Measurements from ENCODE around the gene SCN8A.
"Not testable (repeated sequence)": the region's sequence is repeated elsewhere in the genome, so short reads cannot be mapped to it uniquely, and the experiment has no call there.

Gene SCN8A

DNA sequence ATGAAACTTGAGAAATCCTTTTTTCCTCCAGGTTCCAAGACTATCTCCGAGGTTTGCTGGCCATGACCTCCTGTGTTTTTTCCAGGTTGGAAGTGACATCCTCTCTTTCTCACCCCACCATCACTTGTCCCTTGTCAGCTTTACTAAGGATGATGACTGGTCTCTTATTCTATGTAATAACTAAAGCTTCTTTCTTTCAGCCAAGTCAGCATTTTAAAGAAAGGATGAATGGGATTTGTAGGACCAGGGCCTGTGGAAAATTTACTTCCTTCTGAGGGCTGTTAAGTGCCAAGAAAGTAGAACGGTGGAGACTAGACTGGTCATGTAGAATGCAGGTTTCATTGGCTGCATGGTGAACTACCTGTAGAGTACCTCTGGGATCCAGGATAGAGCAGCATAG lies 183.9 kb downstream of the SCN8A start:
- DNase-seq = no peak

DNA sequence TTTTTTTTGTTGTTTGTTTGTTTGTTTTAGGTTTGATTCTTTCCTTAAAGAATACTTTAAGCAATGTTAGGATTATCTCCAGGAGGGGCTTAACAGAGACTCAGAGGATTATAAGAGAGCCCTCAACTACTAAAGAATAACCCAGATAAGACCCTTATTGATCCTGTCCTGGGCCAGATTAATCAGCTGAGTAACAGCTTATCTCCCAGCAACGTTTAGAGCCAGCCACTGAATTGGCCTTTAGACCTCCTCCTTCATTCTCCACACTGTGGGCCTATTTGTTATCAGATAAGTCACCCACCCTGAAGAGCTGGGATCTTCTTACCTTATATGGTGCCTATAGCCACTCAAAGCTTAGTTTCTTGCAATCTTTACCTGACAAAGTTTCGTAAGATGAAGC lies 186.4 kb downstream of the SCN8A start:
- DNase-seq = no peak

DNA sequence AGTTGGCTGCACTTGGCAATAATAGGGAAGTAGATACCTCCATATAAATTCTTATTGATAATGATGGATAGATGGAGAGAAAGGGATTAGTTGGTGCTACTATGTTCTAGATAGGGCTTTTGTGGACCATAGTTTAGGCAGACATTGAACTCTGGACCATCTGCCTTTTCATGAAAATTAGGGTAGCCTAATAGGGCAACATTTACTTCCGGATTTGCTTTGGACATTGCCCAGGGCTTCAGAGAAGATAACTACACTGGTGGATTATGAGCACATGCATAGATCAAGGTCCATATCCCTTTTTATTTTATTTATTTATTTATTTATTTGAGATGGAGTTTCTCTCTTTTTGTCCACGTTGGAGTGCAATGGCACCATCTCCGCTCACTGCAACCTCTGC lies 186.9 kb downstream of the SCN8A start:
- DNase-seq = no peak

DNA sequence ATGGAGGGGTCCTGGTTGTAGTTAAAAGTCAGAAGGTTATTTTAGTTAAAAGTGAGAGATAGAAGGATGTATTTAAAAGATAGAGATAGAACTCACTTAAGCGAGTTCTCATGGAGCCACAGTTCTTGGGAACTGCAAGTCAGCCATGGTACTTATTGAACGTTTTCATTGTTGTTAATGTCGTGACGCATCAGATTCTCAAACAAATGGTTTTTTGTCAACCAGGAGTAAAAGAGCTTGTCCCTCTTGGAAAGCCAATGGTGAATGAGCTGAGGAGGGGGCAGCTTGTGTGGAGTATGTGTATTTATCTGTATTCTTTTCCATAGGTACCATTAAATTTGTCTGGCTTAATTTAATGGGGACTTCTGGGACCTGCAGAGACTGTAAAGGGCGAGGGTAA lies 188.8 kb downstream of the SCN8A start:
- DNase-seq = no peak

DNA sequence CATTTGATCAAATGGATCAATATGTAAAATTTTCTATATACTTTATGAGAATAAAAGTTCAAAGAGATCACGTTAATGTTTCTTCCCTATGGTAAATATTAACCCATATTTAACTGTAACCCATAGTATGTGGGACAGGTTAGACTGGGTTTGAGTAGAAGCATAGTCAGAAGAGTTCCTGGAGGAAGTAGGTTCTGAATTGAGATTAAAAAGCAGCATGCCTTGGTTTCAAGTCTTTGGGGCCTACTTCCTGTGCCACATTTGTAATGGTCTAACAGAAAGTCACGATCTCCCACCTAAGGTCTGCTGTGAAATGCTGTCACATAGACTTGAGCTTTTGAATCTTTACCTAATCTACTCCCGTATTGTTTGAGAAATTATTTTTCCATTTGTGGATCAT lies 193.7 kb downstream of the SCN8A start:
- DNase-seq = no peak

DNA sequence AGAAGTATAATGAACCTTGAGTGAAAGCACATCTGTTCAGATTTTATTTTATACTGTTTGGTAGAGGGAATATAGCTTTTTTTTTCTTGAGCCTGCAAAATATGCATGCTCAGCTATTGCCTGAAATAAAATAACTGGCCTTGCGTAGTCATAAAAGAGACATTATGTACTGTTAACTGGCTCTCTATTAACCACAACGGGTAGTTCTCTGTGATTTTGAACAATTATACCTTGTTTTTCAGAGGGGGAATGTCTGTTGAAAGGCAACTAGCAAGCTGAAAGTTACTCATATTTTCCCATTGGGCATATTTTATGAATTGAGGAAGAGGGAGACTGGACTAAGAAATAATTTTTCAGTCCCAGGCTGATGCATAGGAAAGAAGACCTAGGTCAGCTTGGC lies 194.9 kb downstream of the SCN8A start:
- no peak for DNase-seq

DNA sequence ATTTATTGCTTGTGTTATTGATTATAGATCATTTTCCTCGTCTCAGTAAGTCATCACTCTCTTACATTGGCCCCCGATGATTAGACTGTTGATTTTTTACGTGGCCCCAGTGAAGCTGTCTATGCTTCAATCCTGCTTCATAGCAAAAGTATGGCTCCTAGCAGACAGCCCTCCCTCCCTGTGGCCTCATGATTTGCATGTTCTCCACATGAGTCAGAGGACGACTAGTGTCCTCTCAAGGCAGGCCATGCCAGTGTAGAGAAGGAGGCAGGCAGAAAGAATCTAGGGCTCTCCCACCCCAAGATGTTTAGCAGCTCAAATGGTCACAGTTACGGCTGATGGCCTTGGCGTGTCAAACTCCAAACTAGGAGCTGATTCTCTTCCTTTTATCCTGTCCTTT lies 197.8 kb downstream of the SCN8A start:
- no peak for DNase-seq

DNA sequence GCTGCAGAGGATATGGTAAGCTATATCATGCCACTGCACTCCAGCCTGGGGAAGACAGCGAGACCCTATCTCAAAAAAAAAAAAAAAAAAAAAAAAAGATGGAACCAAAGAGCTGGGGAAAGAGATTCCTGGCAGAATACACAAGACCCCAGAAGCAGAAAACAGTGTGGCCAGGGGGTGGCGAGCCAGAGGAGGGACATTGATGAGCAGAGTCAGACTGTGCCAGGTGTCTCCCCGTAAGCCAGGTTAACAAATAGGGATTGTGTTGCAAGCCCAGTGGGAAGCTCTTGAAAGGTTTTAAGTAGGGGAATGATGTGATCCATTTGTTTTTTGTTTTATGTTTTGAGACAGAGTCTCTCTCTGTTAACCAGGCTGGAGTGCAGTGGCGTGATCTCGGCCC lies 201.4 kb downstream of the SCN8A start:
- DNase-seq = no peak

DNA sequence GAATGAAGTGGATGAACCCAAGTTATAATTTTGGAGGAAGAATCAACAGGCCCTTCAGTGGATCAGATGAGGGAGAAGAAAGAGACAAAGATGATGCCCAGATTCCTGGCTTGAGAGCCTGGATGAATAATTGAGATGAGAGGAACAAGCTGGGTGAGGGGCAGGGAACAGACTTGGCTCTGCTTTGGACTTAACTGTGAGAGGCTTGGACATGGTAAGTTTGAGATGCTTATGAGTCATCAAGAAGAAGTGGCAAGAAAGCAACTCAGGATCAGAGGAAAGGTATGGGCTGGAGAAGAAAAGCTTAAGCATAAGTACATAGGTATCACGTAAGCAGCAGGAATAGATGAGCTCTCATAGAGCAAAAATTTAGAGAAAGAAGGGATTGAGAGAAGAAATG lies 202.2 kb downstream of the SCN8A start:
- no peak for DNase-seq

DNA sequence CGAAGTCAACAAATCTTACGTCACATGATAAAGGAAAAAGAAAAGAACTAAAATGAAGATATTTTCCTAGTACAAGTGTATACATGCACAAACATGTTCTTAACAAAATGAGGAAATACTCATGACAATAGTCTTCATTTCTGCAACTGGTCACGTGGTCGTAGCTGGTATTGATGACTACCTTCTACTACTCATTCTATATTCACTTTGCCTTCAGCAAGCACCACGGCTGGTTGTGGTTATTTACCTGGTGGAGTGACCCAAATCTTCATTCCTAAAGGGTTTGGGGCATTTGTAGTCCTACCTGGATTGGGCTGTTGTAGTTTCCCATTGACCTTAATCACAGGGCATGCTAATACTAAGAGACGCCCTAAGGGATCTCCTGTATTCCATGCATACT lies 206.3 kb downstream of the SCN8A start:
- DNase-seq = no peak

DNA sequence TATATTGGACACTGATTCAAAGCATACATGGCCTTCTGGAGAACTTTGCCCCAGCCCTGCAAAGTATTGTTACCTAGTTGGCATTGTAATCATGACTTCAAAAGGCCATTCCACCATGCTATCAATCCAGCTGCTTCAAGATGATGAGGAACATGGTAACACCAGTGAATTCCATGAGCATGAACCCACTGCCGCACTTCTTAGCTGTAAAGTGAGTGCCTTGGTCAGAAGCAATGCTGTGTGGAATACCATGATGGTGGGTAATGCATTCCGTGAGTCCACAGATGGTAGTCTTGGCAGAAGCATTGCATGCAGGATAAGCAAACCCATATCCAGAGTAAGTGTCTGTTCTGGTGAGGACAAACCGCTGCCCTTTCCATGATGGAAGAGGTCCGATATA lies 207.0 kb downstream of the SCN8A start:
- DNase-seq = not testable (repeated sequence)

DNA sequence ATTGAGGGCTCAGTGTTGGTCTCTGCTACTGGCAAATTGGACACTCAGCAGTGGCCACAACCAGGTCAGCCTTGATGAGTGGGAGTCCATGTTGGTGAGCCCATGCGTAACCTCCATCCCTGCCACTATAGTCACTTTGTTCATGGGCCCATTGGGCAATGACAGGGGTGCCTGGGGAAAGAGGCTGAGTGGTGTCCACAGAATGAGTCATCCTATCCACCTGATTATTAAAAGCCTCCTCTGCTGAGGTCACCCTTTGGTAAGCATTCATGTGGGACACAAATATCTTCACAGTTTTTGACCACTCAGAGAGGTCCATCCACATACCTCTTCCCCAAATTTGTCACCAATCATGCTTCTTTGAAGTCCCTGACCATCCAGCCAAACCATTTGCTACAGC lies 207.5 kb downstream of the SCN8A start:
- no peak for DNase-seq

DNA sequence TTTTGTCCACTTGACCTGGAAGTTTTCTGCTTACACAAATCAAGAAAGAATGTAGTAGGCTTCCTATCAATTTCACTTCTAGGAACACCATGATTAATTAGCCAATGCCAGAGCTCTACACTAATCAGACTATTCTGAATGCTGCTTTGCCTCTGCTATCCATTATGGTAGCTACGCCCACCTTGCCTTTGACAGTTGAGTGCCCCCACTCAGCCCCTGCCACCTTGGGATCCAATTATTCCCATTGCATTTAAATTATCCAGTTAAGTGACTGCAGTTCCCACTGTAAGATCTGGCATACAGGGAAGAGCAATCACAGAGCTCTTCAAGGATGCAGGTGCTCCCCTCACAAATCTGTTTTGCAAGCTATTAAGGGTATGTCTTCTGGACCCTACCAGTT lies 210.0 kb downstream of the SCN8A start:
- DNase-seq = no peak

DNA sequence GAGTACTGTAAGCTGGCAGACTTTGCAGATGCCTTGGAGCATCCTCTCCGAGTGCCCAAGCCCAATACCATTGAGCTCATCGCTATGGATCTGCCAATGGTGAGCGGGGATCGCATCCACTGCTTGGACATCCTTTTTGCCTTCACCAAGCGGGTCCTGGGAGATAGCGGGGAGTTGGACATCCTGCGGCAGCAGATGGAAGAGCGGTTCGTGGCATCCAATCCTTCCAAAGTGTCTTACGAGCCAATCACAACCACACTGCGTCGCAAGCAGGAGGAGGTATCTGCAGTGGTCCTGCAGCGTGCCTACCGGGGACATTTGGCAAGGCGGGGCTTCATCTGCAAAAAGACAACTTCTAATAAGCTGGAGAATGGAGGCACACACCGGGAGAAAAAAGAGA lies 215.9 kb downstream of the SCN8A start:
- DNase-seq = no peak

DNA sequence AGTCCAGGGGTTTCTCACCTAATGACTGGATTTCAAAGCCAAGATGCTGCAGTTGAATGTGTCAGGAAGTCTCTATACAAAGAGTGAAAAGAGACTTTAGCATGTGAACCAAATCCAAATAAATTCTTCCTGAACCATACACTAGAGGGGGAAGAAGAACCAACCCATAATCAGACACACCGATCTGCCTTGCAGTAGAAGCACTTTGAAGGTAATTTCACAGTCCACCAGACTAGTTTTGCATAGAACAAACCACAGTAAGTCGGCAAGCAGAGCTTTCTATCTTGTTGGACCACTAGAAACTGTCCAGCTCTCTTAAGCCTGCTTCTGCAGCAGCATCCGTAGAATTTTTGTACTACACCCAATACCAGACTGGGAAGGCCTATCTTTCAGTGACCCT lies 218.2 kb downstream of the SCN8A start:
- DNase-seq = no peak

DNA sequence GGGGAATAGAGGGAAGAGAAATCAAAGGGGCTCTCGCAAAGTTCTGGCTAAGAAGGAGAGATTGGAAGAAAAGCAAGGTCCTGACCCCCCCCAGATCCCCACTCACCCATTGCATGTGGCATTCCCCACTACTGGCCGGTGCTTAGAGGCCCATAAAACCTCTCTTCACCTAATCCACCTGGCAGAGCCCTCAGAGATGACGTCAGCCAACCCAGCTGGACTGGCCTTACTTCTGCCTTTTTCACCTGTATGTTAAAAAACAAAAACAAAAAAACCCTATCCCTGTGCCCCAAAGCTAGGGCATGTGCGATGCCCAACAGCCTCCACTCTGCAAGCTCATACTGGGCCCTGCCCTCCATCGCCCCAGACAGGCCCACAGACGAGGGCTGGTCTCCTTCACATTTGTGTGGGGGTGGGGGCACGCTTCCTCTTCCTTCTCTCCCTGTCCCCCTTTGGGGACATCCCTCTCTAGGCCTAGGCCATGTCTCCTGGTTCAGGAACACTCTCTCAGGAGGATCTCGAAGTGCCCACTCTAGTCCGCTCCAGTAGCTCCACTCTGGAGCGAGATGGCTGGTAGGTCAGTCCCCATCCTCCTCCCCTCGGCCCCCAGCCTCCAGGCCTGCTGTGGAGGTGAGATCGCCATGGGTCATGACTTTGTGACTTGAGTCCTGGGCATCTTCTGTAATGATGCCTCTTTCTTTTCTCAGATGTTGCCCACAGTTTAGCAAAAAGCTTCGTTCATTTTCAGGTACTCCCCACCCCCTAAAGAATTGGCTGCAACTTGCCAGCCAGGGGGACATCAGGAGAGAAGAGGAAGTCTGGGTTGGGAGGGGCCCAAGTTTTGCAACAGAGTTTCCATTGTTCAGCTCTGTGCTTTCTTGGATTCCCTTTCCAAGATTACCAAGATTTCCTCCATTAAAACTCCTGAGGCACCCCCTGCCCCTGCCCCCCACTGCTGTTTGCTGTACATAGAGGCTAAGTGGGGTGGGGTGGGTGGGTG lies 220.5 kb downstream of the SCN8A start:
- no peak for DNase-seq

DNA sequence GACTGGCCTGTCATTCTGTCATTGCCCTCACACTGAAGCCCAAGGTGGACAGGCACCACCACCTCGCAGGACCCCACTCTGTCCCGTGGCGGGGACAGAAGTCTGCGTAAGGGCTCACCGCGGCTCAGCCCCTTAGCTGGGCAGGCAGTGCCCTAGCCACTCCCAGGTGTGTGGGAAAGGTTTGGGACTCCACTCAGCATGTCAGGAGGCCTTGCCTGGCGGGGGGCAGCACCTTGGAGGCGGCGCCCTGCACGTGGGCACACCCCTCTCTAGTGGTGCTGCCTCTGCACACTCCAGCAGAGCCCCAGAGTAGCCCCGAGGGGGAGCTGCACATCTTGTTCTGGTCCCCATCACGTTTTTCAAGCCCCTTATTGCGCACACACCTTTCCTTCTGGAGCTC lies 221.8 kb downstream of the SCN8A start:
- DNase-seq = no peak

DNA sequence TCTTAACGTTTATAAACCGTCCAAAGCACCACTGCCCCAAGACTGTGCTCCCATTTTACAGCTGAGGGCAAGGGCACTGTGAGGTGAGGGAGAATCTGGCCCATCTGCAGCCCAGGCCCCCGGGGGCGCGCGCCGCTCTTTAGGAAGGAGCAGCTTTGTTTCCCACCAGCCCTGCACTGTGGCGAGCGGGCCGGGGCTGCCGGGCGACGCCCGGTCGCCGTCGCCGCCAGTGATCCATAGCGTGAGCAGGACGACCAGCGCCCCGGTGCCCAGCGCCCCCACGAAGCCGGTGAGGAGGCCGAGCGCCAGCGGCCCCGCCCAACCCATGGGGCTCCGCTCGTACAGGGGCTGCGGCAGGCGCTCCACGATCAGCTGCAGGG lies 222.9 kb downstream of the SCN8A start:
- DNase-seq = no peak

DNA sequence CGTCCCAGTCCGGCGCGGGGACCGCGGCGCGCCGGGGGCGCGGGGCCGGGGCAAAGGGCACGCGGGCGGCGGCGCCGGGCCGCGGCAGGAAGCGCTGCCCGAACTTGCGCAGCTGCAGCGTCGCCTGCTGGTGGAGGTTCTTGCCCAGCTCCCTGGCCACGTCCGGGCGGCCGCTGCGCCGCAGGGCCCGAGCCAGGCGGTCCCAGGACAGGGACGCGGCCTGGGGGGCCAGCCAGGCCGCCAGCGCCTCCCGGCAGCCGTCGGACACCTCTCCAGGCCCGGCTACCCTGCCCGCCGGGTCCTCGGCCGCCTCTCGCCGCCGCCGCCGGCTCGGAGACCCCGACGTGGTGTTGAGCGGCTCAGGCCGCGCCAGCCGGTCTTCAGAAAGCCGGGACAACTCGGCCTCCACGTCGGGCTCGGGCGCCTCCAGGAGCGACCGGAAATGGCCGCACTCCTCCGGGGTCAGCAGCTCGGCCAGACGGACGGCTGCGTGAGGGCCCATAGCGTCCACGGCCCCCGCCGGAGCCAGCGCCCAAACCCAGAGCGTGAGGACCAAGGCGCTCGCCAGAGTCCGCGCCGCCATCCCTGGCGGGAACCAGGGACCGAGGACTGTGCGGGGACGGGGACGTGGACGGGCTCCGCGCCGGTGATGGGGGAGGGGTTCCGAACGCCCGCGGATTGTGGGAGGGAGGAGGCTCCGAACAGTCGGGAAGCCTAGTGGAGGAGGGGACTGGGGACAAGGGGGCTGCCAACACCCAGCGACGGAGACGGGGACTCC lies 223.5 kb downstream of the SCN8A start:
- DNase-seq = no peak

DNA sequence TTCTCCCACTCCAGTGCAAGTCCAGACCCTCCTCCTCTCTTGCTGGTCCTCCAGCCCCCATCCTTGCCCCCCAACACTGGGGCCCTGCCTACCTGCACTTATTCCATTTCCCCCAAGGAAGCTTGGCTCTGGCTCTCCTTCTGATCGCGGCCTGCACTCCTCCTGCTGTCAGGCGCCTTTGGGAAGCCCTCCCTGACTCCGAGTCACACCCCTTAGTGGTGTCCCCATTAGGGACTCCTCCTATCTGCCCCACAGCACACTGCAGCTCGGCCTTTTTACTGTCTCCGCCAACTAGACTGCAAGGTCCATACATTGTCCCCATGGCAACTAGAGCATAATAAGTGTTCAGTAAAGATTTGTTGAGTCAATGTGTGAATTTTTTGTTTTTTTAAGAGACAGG lies 224.5 kb downstream of the SCN8A start:
- DNase-seq = no peak

DNA sequence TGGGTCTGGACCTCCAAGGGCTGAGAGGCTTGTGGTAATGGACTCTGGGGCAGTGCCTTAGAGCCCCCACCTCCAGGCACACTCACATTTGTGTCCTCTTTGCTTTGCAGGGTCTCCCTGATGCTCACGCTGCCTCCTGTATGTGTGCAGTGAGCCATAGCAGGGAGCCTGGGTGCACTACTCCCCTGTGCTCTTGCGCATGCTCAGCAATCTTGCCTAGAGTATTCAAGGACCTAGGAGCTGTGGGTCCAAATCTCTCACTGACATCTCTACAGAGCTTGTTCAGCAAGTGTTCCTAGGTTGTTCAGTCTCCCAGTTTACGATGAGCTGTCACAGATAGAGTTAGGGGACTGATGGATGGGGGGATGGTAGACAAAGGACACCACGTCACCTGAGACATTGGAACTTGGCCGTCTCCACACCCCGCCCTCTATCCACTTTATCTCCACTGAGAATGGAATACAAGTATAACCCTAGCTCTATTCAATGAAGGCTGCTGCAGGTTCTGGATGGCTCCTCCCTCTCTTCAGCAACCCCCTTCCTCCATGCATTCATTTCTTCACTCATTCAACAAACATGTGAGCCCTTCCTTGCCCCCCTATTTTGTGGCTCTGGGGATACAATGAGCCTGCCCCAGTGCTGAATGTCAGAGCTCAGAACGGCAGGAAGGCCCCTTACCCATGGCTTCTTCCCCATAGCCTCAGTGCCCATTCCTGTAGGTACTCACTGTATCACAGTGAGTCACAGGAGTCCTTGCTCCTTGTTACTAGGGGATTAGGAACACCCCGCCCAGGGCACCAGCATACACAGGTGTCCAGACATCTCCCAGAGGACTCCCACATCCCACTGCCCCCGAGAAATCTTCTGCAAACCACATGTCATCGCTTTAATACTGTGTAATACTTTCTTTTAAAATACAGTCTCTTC lies 226.3 kb downstream of the SCN8A start:
- no peak for DNase-seq

DNA sequence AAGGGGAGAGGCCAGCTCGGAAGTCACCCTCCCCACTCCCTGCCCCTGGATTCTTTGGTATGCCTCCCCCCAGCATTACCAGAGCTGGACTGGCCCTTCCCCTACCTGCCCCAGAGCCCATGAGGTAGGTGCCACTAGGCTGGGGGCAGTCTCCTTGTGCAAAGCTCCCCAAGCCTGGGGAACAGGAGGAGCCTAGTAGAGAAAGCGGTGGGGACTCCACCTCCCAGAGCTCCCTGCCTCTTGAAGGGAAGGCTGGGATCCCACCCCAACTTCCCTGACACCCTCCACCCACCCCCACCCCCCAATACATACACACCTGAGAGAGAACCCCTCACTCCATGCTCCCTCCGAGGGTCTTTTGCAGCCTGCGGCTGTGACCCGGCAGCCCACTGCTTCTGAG lies 227.1 kb downstream of the SCN8A start:
- no peak for DNase-seq

All from cortex of kidney (tissue), 1 donor.